ENCODE results near the gene C1orf56. TPM values are rescaled to one million over a fixed set of nuclear protein-coding genes. Genes with fewer than 3 reads are reported as not detected.

C1orf56 gene
- total and polyA plus RNA-seq, 2 donors = 1.4 to 9.4 TPM

- no peaks in the 10 kb centered on the region for H3K36me3 ChIP-seq (ENCODE audit: insufficient read depth)
- H3K4me1 ChIP-seq (ENCODE audit: insufficient read depth) = peaks cover 1% of the 10 kb centered on the region
- peak within 1 kb of the TSS; percentile 66 for H3K4me3 ChIP-seq (ENCODE audit: low read depth, low read length)
- DNase-seq (ENCODE audit: extremely low spot score) = peak; percentile 92
- WGBS = under 1% methylated on average over 69 of the region's 69 CpGs
- peak within 1 kb of the TSS; percentile 89 for H3K27ac ChIP-seq (ENCODE audit: low read depth)
Measured at GRCh38 chr1:151008244-151009205, 39.0 kb upstream of the C1orf56 start, which contains the start of gene PRUNE1. PRUNE1 (plus strand) TSS chr1:151008449; CDS start chr1:151008633, 184 bp downstream.

- Histone ChIP-seq H3K4me3 (ENCODE audit: low read depth, low read length) (peak overlapping the region; percentile 66), H3K36me3 (ENCODE audit: insufficient read depth) (no peaks in the 10 kb centered on the region), H3K27ac (ENCODE audit: low read depth) (peak overlapping the region; percentile 73), H3K4me1 (ENCODE audit: insufficient read depth) (peaks cover 1% of the 10 kb centered on the region)
- no peak for DNase-seq (ENCODE audit: extremely low spot score)
- WGBS = 32% methylated on average over 3 of the region's 3 CpGs
Measured at GRCh38 chr1:151009206-151009587, 38.4 kb upstream of the C1orf56 start.

GRCh38 chr1:151009674-151010345 lies 37.7 kb upstream of the C1orf56 start:
- Histone ChIP-seq H3K4me1 (ENCODE audit: insufficient read depth) (peaks cover 1% of the 10 kb centered on the region), H3K4me3 (ENCODE audit: low read depth, low read length) (no peak overlapping the region), H3K27ac (ENCODE audit: low read depth) (no peak overlapping the region), H3K36me3 (ENCODE audit: insufficient read depth) (no peaks in the 10 kb centered on the region)
- no peak for DNase-seq (ENCODE audit: extremely low spot score)
- 95% methylated on average over 8 of the region's 8 CpGs for WGBS

GRCh38 chr1:151010346-151010726 lies 37.2 kb upstream of the C1orf56 start:
- no peak overlapping the region for H3K27ac ChIP-seq (ENCODE audit: low read depth)
- no peak overlapping the region for H3K4me3 ChIP-seq (ENCODE audit: low read depth, low read length)
- no peak for DNase-seq (ENCODE audit: extremely low spot score)
- no peaks in the 10 kb centered on the region for H3K36me3 ChIP-seq (ENCODE audit: insufficient read depth)
- 90% methylated on average over 3 of the region's 3 CpGs for WGBS
- peaks cover 1% of the 10 kb centered on the region for H3K4me1 ChIP-seq (ENCODE audit: insufficient read depth)

- 69% methylated on average over 4 of the region's 4 CpGs for WGBS
- no peak for DNase-seq (ENCODE audit: extremely low spot score)
- Histone ChIP-seq H3K36me3 (ENCODE audit: insufficient read depth) (no peaks in the 10 kb centered on the region), H3K4me1 (ENCODE audit: insufficient read depth) (peaks cover 1% of the 10 kb centered on the region), H3K4me3 (ENCODE audit: low read depth, low read length) (no peak overlapping the region), H3K27ac (ENCODE audit: low read depth) (no peak overlapping the region)
Measured at GRCh38 chr1:151011154-151011850, 36.2 kb upstream of the C1orf56 start.

GRCh38 chr1:151012684-151013471 lies 34.7 kb upstream of the C1orf56 start:
- no peak for DNase-seq (ENCODE audit: extremely low spot score)
- no peaks in the 10 kb centered on the region for H3K36me3 ChIP-seq (ENCODE audit: insufficient read depth)
- H3K4me1 ChIP-seq (ENCODE audit: insufficient read depth) = peaks cover 1% of the 10 kb centered on the region
- no peak overlapping the region for H3K27ac ChIP-seq (ENCODE audit: low read depth)
- H3K4me3 ChIP-seq (ENCODE audit: low read depth, low read length) = no peak overlapping the region
- WGBS = 84% methylated on average over 14 of the region's 14 CpGs

- H3K27ac ChIP-seq (ENCODE audit: low read depth) = no peak overlapping the region
- peaks cover 1% of the 10 kb centered on the region for H3K4me1 ChIP-seq (ENCODE audit: insufficient read depth)
- peaks cover 3% of the 10 kb centered on the region for H3K36me3 ChIP-seq (ENCODE audit: insufficient read depth)
- WGBS = 23% methylated on average over 2 of the region's 2 CpGs
- no peak for DNase-seq (ENCODE audit: extremely low spot score)
- H3K4me3 ChIP-seq (ENCODE audit: low read depth, low read length) = no peak overlapping the region
Measured at GRCh38 chr1:151013518-151013917, 34.0 kb upstream of the C1orf56 start.

- Histone ChIP-seq H3K36me3 (ENCODE audit: insufficient read depth) (peaks cover 2% of the 10 kb centered on the region), H3K27ac (ENCODE audit: low read depth) (no peak overlapping the region), H3K4me3 (ENCODE audit: low read depth, low read length) (no peak overlapping the region), H3K4me1 (ENCODE audit: insufficient read depth) (no peaks in the 10 kb centered on the region)
- 25% methylated on average over 6 of the region's 6 CpGs for WGBS
- DNase-seq (ENCODE audit: extremely low spot score) = no peak
Measured at GRCh38 chr1:151024540-151025146, 22.9 kb upstream of the C1orf56 start.

GRCh38 chr1:151026460-151026859 lies 21.1 kb upstream of the C1orf56 start:
- Histone ChIP-seq H3K36me3 (ENCODE audit: insufficient read depth) (no peaks in the 10 kb centered on the region), H3K27ac (ENCODE audit: low read depth) (no peak overlapping the region), H3K4me1 (ENCODE audit: insufficient read depth) (no peaks in the 10 kb centered on the region), H3K4me3 (ENCODE audit: low read depth, low read length) (no peak overlapping the region)
- DNase-seq (ENCODE audit: extremely low spot score) = no peak

GRCh38 chr1:151032164-151032563 lies 15.4 kb upstream of the C1orf56 start:
- DNase-seq (ENCODE audit: extremely low spot score) = no peak
- Histone ChIP-seq H3K36me3 (ENCODE audit: insufficient read depth) (peaks cover 4% of the 10 kb centered on the region), H3K4me1 (ENCODE audit: insufficient read depth) (no peaks in the 10 kb centered on the region), H3K4me3 (ENCODE audit: low read depth, low read length) (no peak overlapping the region), H3K27ac (ENCODE audit: low read depth) (no peak overlapping the region)
- 98% methylated on average over 8 of the region's 8 CpGs for whole genome bisulfite sequencing

GRCh38 chr1:151035167-151035566 lies 12.4 kb upstream of the C1orf56 start:
- 94% methylated on average over 3 of the region's 3 CpGs for WGBS
- Histone ChIP-seq H3K4me1 (ENCODE audit: insufficient read depth) (no peaks in the 10 kb centered on the region), H3K4me3 (ENCODE audit: low read depth, low read length) (no peak overlapping the region), H3K36me3 (ENCODE audit: insufficient read depth) (peaks cover 4% of the 10 kb centered on the region), H3K27ac (ENCODE audit: low read depth) (no peak overlapping the region)
- DNase-seq (ENCODE audit: extremely low spot score) = no peak

- WGBS = 58% methylated on average over 2 of the region's 2 CpGs
- no peak within 1 kb of the TSS for H3K27ac ChIP-seq (ENCODE audit: low read depth)
Measured at GRCh38 chr1:151036356-151036755, 11.2 kb upstream of the C1orf56 start, which contains the start of gene BNIPL. BNIPL (plus strand) TSS chr1:151036586; CDS start chr1:151036726, 140 bp downstream.

More at GRCh38 chr1:151036356-151036755, 11.2 kb upstream of the C1orf56 start, which contains the start of gene BNIPL:
- H3K4me3 ChIP-seq (ENCODE audit: low read depth, low read length) = no peak within 1 kb of the TSS
- H3K36me3 ChIP-seq (ENCODE audit: insufficient read depth) = peaks cover 4% of the 10 kb centered on the region
- DNase-seq (ENCODE audit: extremely low spot score) = no peak
- no peaks in the 10 kb centered on the region for H3K4me1 ChIP-seq (ENCODE audit: insufficient read depth)

Data from urinary bladder (tissue), 4 donors.